Stimulated activated CD8-positive, alpha-beta memory T cell treated with anti-CD3 and anti-CD28 coated beads, Interleukin-15, amount 100 ng/mL, for 48 hours (primary cell): Measurements from ENCODE around the gene TBC1D16.

Source experiments
- DNase-seq, 2 donors: peaks; one replicate each; pipeline ENCODE4 v3.0.0-alpha.2; 2020; ENCODE audit warnings: low read depth in 2 of 2

Gene TBC1D16

GRCh38 chr17:79940459-79941087 lies 95.1 kb downstream of the TBC1D16 start:
- no peak for DNase-seq

DNA sequence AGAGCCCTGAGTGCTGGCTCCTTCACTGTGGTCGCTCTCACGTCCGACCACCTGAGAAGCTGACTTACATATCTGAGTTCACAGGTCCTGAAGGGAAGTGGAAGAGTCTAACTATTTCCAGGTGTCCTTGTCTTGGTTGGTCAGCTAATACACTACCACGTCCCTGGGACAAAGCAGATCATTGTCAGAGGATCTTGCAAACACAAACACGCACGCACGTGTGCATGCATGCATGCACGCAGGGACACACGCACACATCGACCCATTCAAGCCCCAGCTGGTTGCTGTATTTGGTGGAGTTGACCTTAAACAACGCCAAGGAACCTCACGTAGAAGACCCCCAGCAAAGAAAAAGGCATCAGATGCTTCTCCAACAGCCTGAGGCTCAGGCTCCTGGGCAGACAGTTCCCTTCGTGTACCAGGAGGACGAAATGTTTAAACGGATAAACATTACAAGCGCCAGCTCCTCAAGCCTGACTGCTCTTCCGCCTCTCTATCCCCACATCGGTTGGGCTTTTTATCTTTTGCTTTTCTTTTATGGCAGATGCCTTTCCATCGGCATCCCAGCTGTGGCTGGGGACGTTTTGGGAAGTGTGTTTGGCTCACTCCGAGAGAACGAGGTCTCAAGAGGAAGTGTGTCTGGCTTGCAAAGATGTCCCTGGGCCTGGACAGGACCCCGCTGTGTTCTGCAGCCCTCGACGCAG lies 95.8 kb downstream of the TBC1D16 start:
- DNase-seq = no peak

GRCh38 chr17:79939094-79939435 lies 96.6 kb downstream of the TBC1D16 start:
- DNase-seq = no peak

GRCh38 chr17:79938336-79939093 lies 97.2 kb downstream of the TBC1D16 start:
- no peak for DNase-seq

- DNase-seq = no peak
Measured at GRCh38 chr17:79937391-79938335, 98.0 kb downstream of the TBC1D16 start.

DNA sequence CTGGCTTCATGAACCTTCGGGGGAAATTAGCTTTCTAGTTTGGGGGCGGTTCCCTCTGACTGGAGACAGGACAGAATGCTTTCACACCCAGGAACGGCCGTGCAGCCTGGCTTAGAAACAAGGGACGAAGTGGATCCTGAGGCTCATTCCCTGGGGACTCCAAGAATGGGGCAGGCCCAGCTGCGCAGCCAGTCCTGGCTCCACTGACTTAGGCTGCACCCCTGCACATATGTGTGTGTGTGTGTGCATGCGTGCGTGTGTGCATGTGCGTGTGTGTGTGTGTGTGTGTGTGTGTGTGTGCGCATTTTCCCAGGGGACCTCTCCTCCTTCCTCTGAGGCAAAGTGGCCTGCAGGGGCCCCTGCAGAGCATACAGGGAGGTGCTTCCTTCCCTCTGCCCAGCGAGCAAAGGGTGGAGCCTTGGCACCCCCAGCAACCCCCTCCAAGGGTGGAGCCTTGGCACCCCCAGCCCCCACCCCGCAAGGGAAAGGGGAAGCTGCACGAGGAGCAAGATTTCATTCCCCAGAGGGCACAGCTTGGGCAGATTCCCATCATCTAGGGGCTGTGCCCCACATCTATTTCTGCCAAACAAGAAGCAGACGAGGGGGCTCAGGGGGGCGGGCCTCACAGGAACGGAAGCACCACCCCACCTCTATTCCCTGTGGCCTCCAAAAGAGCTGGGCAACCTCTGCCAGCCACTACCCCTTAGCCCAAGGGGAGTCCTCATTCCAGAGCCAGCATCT lies 98.9 kb downstream of the TBC1D16 start:
- no peak for DNase-seq

- DNase-seq = no peak
Measured at GRCh38 chr17:79936050-79936449, 99.6 kb downstream of the TBC1D16 start.

- DNase-seq = no peak
Measured at GRCh38 chr17:79935197-79935885, 100.3 kb downstream of the TBC1D16 start.

GRCh38 chr17:79934653-79934970 lies 101.1 kb downstream of the TBC1D16 start:
- DNase-seq = no peak

- DNase-seq = no peak
Measured at GRCh38 chr17:79933863-79934652, 101.6 kb downstream of the TBC1D16 start.

- DNase-seq = no peak
Measured at GRCh38 chr17:79932451-79933306, 103.0 kb downstream of the TBC1D16 start.

- no peak for DNase-seq
Measured at GRCh38 chr17:79931817-79932309, 103.8 kb downstream of the TBC1D16 start.

- DNase-seq = no peak
Measured at GRCh38 chr17:79930877-79931816, 104.5 kb downstream of the TBC1D16 start.

DNA sequence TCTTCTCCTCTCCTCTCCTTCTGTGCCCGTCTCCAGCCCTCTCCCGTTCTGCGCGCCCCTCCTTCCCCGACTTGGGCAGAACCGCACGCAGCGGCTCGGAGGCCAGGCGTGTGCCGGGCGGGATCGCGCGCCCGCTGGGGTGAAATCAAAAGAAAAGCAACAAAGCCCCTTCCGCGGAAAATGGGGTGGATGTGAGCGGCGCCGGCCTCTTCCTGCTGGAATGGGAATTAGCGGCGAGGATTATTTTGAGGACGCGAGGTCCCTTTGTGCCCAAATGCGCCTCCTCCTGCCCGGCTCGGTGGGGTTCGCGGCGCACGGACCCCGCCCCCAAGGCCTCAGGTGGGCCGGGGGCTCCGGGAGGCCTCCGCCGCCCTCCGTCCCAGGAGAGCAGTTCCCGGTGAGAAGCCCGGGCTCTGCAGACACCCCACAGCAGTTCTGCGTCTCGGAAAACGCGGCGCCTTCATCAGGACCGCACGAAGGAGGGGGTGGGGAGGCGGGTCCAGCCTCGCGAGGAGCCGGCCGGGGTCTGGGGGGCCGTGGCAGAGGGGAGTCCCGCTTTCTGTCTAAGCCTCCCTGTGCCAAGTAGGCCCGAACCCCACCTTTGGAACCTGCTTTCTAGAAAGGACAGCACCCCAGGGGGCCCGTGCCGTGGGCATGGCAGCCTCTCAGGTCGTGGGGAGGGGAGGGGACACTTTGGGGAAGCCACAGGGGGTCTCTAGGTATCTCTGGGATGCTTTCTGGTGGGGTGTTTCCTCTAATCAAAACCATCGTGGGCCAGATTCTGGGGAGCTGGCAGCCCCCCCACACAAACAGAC lies 105.4 kb downstream of the TBC1D16 start:
- no peak for DNase-seq

GRCh38 chr17:79929257-79930061 lies 106.2 kb downstream of the TBC1D16 start:
- DNase-seq = no peak
